GM21381 (cell line): ENCODE results near the gene CPSF4L.
"Not testable (repeated sequence)": the region's sequence is repeated elsewhere in the genome, so short reads cannot be mapped to it uniquely, and the experiment has no call there.

Experiments used
- ATAC-seq: cut with Tn5 transposase; IDR thresholded peaks from one replicate; pipeline ENCODE4 v1.9.1; 2021; ENCODE audit warnings: mild to moderate bottlenecking, moderate library complexity; ENCODE audit not compliant: unreplicated experiment

The CPSF4L gene

GRCh38 chr17:73269791-73270190 lies 8.1 kb upstream of the CPSF4L start:
- no peak for ATAC-seq

DNA sequence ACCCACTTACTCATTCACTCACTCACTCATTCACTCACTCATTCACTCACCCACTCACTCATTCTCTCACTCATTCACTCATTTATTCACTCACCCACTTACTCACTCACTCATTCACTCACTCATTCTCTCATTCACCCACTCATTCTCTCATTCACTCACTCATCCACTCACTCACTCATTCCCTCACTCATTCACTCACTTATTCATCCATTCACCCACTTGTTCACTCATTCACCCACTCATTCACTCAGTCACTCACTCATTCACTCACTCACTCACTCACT lies 7.6 kb upstream of the CPSF4L start:
- no peak for ATAC-seq

- ATAC-seq: no peak
Measured at GRCh38 chr17:73268582-73269328, 7.1 kb upstream of the CPSF4L start.

- no peak for ATAC-seq
Measured at GRCh38 chr17:73267648-73268537, 6.2 kb upstream of the CPSF4L start.

DNA sequence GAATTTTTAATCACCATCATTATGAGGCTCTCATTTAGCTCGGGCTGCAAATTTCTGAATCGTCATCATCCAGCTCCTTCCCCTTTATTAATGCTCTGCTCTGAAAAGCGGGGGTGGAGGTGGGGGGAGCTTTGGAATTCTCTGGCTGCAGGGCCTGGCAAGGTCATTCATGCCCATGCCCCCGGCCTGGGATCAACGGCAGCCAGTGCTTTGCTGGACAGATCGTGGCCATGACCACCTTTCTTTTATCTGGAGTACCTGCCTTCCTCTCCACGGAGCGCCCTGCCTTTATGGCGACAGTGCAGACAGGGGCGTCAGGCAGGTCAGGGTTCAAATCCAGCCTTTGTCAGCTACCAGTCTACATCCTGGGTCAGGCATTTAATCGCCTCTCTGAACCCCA lies 5.1 kb upstream of the CPSF4L start:
- ATAC-seq: no peak

DNA sequence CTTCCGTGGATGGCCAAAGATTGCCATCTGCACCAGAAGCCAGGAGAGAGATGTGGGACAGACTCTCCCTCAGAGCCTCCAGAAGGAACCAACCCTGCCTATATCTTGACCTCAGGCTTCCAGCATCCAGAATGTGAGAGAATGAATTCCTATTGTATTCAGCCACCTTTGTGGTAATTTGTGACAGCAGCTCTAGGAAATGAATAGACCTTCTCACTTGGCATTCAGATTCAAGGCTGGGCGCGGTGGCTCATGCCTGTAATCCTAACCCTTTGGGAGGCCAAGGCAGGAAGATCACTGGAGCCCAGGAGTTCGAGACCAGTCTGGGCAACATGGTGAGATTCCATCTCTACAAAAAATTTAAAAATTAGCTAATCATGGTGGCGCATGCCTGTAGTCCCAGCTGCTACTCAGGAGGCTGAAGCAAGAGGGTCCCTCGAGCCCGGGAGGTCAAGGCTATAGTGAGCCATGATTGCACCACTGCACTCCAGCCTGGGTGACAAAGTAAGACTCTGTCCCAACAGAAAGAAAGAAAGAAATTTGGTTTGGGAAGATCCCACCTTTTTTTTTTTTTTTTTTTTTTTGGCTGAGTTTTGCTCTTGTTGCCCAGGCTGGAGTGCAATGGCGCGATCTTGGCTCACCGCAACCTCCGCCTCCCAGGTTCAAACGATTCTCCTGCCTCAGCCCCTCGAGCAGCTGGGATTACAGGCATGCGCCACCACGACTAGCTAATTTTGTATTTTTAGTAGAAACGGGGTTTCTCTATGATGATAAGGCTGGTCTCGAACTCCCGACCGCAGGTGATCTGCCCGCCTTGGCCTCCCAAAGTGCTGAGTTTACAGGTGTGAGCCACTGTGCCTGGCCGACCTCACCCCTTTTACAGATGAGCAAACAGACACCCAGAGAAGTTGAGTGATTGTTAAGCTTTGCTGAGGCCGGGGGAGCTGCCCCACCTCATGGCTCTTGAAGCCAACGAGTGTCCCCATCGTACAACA lies 4.3 kb upstream of the CPSF4L start:
- no peak for ATAC-seq

DNA sequence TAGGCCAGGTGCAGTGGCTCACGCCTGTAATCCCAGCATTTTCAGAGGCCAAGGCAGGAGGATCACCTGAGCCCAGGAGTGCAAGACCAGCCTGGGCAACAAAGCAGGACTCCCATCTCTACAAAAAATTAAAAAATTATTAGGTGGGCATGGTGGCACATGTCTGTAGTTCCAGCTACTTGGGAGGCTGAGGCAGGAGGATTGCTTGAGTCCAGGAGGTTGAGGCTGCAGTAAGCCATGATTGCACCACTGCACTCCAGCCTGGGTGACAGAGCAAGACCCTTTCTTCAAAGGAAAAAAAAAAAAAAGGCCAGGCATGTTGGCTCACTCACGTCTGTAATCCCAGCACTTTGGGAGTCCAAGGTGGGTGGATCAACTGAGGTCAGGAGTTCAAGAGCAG lies 2.8 kb upstream of the CPSF4L start:
- ATAC-seq: not testable (repeated sequence)

DNA sequence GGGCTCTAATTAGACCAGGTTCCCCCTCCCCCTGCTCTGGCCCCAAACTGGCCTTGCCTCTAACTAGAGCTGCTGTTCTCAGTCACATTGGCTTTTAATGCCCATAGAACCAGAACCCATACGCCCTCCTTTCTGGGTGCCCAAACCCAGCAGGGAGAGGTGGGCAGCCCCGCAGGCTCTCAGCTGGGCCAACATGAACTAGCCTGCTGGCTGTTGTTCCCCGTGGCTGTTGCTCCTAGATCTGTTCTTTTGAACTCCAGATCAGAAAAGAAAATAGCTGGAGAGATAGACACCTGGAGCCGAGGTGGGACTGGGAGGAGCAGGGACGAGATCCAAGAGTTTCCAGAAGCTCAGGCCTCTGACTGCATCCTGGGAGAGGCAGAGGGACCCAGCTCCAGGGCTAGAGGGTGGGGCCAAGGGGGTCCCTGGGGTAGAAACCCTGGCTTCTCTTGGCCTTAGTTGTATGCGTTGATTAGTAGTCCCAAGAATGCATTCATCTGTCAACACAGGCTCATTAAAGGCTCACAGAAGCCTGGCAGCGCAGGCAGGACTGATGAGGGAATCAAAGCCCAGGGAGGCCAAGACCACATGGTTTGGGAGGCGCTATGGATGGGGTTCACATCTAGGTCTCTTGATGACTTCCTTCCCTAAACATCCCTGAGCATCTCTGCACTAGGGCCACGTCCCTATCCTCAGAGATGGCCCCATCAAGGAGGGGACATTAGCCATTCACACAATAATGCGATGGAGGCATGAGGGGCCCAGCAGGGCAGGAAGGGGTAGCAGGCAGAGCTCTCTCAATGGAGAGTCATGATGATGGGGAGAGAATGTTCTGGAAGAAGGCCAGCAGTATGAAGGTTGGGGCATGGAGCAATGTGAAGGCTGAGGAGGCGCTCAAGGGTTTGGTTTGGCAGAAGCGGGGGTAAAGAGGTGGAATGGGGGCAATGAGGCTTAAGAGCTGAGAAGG lies 1.3 kb upstream of the CPSF4L start:
- no peak for ATAC-seq

DNA sequence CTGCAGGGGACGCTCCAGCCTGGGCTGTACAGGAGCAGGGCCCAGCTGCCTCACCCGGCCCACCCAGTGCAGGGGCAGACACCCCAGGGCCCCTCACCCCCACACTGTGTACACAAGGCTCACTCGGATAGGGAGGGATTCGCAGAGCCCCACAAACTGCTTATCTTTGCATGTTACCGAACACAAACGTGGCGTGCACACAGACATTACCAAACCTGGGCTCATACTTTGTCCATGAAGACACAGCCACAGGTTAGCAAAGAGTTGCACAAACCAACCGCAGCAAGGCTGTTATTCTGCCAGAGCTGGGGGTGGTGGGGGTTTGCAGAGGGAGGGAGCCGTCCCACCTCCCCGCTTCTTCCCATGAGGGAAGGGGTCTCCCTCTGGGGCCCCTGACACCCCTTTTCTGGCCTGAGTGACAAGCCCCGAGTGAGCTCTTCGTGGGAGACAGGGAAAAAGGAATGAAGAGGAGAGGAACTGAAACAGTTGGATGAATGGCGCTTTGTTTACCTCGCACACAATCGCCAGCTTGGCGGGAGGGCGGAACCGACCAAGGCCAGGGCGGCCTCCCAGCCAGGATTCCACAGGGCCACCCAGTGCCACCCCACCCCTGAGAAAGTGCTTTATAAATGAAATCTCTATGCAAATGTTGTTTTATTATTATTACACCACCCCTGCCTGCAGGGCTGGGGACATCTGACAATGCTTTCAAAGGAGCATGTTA lies 434 bp upstream of the CPSF4L start:
- ATAC-seq: no peak

DNA sequence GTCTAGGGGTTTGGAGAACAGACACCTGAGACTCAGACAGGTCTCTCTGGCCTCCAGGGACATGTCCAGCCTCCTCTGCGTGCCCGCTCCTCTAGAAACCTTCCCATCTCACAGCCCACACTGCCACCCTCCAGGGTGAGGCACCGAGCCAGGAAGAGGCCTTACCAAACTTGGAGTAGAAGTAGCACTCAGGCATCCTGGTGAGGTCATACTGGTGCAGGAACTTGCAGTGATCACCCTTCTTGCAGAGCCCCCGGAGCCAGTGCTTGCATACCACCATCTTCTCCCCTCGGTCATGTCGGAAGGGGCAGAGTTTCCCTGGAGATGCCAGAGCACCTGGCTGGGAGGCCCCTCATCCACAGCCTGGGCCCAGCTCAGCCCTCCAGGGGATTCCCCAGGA lies 4.2 kb downstream of the CPSF4L start:
- ATAC-seq: no peak

- ATAC-seq: no peak
Measured at GRCh38 chr17:73256220-73256619, 5.5 kb downstream of the CPSF4L start.

GRCh38 chr17:73255671-73256181 lies 6.0 kb downstream of the CPSF4L start:
- ATAC-seq: no peak

DNA sequence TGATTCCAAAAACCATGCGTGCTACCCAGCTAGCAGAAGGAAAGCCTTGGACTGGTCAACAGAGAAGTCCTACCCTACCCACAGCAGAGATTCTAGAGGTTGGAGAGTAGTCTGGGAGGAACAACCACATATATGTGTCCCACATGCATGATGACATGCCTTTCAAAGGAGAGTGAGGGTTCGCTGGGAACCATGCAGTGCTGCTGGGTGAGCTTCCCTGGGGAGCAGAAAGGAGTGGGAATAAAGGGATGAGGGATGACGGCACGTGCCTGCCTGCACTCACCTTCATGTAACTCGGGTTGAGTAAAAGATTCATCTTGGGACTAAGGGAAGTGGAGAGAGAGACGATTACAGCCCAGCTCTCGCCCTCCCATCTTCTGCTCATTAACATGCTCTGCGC lies 9.8 kb downstream of the CPSF4L start:
- ATAC-seq: no peak

GRCh38 chr17:73250851-73251640 lies 10.6 kb downstream of the CPSF4L start:
- no peak for ATAC-seq

DNA sequence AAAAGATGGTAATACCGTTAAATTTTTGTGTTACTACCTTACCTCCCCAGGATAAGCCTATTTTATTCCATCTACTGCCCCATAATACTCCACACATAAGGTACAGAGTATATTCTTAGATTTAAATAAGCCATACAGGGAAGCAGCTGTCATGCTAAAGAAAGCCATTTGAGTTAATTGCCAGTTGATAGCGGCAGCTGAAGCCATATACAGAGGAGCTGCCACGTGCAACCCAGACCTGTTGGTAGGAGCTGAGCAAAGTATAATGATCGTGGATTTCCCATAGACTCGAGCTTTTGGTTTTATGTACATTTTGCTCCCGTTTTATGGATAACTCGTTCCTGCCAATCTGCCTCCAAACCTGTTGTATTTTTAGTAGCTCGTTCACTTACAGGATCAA lies 12.0 kb downstream of the CPSF4L start:
- no peak for ATAC-seq

GRCh38 chr17:73248532-73248931 lies 13.1 kb downstream of the CPSF4L start:
- no peak for ATAC-seq

GRCh38 chr17:73247726-73248125 lies 14.0 kb downstream of the CPSF4L start:
- ATAC-seq: no peak

GRCh38 chr17:73240561-73240960 lies 21.1 kb downstream of the CPSF4L start:
- no peak for ATAC-seq
